ENCODE data around the gene TENT4A.

DNA sequence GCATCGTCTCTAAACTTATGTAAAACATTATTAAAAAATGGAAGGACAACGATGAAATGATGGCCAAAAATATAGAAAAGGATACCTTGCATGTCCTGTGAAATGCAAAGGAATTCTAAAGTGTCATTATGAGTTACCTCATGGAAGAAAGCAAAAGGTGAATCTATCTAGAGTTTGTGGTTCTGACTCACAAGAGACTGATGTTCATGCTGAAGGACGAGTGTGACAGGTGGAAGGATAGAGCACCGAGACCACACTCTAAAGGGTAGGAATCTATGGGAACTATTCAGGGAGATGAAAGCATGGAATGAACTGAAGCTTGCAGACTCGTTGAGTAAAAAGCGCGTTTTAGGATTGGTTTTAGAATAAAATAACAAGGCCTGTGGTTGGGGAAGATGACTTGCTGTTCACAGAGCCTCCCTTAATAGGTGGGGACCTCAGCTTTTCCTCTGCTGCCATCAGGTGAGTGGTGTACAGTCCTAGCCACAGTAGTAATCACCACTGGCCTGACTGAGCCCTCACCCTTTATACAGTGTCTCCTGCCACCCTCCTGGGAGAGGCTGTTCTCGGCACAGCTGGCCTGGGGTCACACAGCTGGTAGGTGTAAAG lies 11.2 kb downstream of the TENT4A start:
- TF ChIP-seq POLR2A (IDR thresholded peaks at IDR 0.05) = no peak
- TF ChIP-seq, protein P1, sequence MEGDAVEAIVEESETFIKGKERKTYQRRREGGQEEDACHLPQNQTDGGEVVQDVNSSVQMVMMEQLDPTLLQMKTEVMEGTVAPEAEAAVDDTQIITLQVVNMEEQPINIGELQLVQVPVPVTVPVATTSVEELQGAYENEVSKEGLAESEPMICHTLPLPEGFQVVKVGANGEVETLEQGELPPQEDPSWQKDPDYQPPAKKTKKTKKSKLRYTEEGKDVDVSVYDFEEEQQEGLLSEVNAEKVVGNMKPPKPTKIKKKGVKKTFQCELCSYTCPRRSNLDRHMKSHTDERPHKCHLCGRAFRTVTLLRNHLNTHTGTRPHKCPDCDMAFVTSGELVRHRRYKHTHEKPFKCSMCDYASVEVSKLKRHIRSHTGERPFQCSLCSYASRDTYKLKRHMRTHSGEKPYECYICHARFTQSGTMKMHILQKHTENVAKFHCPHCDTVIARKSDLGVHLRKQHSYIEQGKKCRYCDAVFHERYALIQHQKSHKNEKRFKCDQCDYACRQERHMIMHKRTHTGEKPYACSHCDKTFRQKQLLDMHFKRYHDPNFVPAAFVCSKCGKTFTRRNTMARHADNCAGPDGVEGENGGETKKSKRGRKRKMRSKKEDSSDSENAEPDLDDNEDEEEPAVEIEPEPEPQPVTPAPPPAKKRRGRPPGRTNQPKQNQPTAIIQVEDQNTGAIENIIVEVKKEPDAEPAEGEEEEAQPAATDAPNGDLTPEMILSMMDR (IDR thresholded peaks at IDR 0.05) = no peak
